ENCODE measurements around the gene GPR82. TPM values are rescaled to one million over a fixed set of nuclear protein-coding genes. Genes with fewer than 3 reads are reported as not detected.
"Not testable (repeated sequence)": the region's sequence is repeated elsewhere in the genome, so short reads cannot be mapped to it uniquely, and the experiment has no call there.

GPR82 gene, protein sequence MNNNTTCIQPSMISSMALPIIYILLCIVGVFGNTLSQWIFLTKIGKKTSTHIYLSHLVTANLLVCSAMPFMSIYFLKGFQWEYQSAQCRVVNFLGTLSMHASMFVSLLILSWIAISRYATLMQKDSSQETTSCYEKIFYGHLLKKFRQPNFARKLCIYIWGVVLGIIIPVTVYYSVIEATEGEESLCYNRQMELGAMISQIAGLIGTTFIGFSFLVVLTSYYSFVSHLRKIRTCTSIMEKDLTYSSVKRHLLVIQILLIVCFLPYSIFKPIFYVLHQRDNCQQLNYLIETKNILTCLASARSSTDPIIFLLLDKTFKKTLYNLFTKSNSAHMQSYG
- total RNA-seq = under 1 TPM; 0.31 to 0.56 TPM
- long read RNA-seq, partial matches to known transcripts = 0 of 1 reads
- long read RNA-seq, other reads (novel, unspliced or antisense) = 0 of 1 reads

DNA sequence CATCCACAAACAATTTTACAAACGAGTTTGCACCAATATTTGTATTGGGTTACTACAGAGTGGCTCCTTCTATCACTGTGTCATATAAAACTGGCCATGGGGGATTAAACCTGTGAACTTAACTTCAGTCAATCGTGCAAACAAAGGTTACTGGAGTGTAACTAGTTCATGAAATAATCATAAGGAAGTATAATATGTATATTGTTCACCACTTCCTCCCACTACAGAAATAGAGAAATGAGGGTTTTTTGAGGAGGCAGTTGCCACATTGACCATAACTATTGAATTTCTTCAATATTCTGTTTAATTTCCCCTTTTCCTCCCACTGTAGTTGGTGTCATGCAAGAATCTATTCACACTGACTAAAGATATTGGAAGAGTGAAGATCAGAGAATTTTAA, at the start of gene GPR82:
TSS of gene GPR82 (plus strand) at position 356 of the 400 bp plus-strand sequence. CDS start 2,846 bp downstream, outside the sequence.
- ATAC-seq = peak; percentile 18

DNA sequence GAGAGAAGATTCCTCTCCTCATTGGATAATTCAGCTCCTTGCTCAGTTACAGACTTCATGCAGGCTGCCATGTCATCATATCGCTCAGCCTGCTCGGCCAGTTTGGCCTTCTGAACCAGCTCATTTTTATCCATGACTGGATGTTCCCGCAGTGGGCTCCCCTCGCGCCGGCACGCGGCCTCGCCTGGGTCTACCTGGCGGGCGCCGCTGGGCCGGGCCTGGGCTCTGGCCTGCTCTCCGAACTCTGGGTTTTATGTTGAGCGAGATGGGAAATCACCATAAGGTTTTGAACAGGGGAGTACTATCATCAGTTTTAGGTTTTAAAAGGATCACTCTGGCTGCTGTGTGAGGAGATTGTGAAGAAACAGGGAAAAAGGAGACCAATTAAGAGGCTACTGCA, 47.6 kb upstream of the GPR82 start:
- intact Hi-C loops (cut with DNase I, micrococcal nuclease); DNase-seq; ATAC-seq: not testable (repeated sequence)

More for the DNA sequence above, at the start of gene GPR82:
- DNase-seq = no peak
- intact Hi-C loops (cut with DNase I, micrococcal nuclease) = no loop called here

DNA sequence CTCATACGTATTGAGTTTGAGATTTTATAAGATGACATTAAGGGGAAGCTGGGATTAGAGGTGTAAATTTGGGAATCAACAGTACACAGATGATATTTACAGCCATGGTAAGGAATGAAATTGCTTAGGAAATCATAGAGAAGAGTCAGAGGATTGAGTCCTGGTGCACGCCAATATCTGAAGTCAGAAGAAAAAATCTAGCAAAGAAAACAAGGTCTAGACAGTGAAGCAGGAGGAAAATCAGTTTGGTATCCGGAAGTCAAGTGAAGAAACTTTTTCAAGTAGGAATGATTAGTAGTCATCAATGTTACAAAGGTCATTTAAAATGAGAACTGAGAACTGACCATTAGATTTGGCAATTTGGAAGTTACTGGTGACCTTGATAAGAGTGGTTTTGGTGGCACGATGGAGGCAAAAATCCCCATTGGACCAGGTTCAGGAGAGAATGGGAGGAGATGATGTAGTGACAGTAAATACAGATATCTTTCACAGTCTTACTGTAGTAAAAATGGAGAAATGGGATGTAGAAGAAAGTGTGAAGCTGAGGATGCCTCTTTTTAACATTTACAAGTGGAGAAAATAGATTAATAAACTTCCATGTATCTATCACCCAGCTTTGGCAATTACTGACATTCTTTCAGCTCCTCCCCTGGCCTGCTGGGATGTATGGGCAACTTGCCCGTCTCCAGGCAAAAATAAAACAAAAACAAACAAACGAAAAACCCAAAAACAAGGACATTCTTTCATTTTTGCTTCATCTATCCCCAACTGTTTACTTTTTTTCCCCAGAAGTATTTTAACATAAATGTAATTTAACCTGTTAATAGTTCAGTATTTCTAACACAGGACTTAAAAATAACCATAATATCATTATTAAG, 46.6 kb upstream of the GPR82 start:
- DNase-seq (no peak), ATAC-seq (no peak)
- intact Hi-C loops (cut with DNase I, micrococcal nuclease) = no loop called here

DNA sequence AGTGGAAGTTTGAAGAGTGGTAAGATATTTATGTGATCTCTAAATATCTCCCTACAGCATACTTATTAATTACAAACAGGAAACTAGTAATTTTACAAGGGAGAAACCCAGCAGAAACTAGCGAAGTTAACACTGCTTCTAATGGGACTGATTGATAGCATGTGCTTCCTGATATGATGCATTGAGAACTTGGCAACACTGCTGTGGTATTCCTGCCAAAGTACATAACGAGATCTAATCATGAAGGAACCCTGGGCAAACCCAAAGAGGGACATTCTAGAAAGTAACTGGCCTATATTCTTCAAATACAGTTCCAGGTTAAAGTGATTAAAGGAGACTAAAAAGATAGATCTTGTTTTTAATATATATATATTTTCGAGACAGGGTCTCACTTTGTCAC, 39.8 kb upstream of the GPR82 start:
- DNase-seq (no peak), ATAC-seq (peak; percentile 53)
- intact Hi-C loops (cut with DNase I, micrococcal nuclease) = no loop called here

DNA sequence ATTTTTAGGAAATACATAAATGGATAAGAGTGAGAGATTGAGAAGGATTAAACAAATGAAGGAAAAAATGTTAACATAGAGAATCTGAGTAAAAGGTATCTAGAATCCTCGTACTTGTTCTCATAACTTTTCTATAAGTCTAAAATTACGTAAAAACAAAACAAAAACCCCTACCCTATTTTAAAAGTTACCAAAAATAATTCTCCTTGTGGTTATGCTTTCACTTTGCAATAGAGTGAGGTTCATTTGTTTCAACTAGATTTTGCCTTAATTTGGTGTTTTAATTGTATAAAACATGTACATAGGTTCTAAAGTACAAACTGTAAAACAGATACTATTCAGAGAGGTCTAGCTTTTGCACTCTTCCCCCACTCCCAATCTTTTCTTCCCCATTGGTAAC, 39.0 kb upstream of the GPR82 start:
- DNase-seq (no peak), ATAC-seq (no peak)

DNA sequence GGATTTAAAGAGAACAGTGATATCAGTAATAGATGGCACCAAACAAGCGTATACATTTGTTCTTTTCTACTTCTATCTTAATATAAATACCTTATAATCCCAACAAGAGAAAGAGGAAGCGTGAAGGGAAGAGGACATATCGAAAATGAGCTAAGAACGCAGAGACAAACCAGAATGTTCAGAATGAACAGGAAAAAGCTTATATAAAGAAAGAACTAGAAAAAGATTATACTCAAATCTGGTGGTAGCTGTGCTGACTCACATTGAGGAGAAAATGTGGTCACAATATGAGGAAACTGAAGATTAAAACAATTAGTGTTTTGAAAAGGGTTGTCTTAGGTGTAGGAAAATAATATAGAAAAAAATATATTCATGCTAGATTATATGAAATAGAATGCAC, 37.2 kb upstream of the GPR82 start:
- DNase-seq (no peak), ATAC-seq (no peak)
- intact Hi-C loops (cut with DNase I, micrococcal nuclease) = no loop called here

More for the DNA sequence above, 39.0 kb upstream of the GPR82 start:
- intact Hi-C loops (cut with DNase I, micrococcal nuclease) = no loop called here

DNA sequence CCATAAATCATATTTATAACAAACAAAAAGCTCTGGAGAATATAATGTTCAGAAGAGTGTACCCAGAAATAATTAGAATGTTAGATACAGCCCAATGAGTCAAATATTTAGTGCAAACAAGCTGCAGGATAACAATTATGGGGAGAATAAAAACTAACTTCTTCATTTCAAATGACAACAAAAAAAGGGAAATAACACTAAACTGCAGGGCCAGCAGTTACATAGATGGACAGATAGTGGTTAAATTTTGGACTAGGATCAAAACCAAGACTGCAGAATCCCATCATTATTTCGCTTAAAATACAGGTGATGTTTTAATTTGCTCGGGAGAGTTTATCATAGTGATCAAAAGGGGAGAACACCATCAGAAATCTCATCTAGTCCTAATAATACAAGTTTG, 35.8 kb upstream of the GPR82 start:
- ATAC-seq = no peak
- intact Hi-C loops (cut with DNase I, micrococcal nuclease) = no loop called here
- DNase-seq = no peak

DNA sequence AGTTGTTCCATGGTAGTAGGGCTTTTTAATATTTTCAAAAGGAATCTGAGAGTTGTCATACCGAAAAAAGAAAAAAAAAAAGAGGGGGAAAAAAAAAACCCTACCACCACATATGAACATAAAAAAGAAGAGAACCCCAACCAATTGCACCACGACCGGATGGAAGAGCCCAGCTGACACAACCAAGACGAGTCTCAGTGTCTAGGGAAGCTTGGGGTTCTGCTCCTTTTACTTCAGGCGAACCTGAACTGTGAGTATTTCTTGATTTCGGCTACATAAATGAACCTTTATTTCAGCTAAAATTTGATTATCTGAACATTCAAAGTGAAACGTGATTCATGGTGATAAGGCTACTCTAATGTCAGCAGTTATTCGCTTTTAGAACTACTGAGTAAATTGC, 35.1 kb upstream of the GPR82 start, which contains the start of gene GPR34:
TSS of gene GPR34 (plus strand) at position 139 of the 400 bp plus-strand sequence. CDS start 6,661 bp downstream, outside the sequence.
- ATAC-seq (no peak), DNase-seq (no peak)
- intact Hi-C loops (cut with DNase I, micrococcal nuclease) = no loop called here

DNA sequence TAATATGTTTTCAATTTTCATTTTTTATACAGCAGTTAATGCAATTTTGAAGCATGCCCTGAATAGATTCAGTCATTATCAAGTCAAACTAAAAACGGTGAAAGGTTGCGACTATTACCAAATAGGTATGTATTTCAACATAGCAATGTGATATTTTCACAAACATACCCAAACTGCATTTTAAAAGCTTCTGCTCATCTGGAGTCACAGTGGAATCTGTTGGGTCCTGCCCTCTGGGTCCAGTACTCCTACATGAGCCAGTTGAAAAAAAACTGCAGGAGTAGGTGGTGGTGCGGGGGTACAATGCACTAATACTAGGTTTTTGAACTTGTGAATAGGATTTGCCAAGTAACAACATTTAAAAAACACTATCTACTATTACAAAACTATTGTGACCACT, 34.3 kb upstream of the GPR82 start:
- intact Hi-C loops (cut with DNase I, micrococcal nuclease) = no loop called here

DNA sequence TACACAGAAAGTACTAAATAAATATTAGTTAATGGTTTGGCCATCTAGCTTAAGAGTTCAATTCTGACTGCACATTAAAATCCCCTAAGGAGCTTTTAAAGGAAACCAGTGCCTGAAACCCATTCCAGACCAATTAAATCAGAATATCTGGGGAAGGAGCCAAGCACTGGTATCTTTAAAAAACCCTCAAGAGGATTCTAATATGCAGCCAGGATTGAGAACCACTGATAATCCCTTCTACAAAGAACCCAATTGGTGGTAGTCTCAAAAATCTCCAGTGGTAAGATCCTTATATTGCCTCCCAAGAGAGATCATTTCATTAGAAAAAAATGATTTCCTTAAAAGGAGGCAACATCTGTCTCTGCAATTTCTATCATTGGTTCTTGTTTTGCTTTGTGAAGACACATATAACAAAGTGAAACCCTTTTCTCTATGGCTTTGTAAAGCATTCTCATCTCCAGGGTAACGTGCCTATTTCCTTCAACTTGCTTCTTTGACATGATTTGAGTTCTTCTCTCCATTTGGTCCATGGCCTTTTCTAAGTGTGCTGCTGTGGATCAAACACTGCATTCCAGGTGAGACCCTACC, 31.7 kb upstream of the GPR82 start:
- intact Hi-C loops (cut with DNase I, micrococcal nuclease) = no loop called here
- DNase-seq (no peak), ATAC-seq (no peak)

More for the DNA sequence above, 34.3 kb upstream of the GPR82 start:
- ATAC-seq = no peak
- no peak for DNase-seq

DNA sequence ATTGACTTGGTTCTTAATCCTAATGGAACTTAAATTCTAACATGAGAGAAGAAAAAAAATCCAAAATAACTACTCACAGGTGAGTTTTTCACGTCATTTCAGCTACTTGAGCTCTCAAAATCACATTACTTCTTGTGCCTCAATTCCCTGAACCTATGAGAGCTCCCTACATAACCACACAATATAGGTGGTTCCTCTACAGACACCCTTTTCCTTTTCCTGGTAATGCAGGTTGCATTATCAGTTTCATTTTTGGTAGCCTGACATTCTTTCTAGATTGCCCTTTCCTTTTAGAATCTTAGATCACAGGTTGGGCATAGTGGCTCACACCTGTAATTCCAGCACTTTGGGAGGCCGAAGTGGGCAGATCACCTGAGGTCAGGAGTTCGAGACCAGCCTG, 31.0 kb upstream of the GPR82 start:
- DNase-seq (no peak), ATAC-seq (no peak)
- intact Hi-C loops (cut with DNase I, micrococcal nuclease) = no loop called here

DNA sequence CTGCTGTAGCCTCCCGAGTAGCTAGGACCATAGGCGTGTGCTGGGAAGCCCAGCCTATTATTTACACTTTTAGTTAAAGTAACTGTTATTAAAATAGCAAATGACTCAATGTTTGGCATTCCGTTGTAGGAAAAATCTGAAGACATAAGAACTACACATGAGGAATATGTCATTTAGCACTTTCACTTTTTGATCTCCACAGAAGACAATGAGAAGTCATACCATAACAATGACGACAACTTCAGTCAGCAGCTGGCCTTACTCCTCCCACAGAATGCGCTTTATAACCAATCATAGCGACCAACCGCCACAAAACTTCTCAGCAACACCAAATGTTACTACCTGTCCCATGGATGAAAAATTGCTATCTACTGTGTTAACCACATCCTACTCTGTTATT, 28.6 kb upstream of the GPR82 start:
- ATAC-seq (no peak), DNase-seq (no peak)
- intact Hi-C loops (cut with DNase I, micrococcal nuclease) = no loop called here

DNA sequence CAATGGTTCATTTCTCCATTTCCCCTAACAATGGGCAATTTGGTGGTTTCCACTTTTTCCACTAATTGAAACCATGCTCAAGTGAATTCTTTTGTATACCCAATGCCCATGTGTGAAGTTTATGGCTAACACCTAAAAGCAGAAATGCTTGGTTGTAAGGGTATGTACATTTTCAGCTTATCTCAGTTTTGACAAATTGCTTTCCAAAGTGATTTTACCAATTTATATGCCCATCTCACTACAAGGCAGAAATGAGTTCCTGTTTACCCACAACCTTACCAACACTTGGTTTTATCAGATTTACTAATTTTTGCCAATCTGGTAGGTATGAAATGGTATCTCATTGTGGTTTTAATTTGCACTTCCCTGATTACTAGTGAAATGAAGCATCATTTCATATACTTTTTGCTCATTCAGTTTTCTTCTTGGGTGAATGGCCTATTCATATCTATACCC, 20.4 kb upstream of the GPR82 start:
- ATAC-seq (no peak), DNase-seq (no peak)
- intact Hi-C loops (cut with DNase I, micrococcal nuclease) = no loop called here

DNA sequence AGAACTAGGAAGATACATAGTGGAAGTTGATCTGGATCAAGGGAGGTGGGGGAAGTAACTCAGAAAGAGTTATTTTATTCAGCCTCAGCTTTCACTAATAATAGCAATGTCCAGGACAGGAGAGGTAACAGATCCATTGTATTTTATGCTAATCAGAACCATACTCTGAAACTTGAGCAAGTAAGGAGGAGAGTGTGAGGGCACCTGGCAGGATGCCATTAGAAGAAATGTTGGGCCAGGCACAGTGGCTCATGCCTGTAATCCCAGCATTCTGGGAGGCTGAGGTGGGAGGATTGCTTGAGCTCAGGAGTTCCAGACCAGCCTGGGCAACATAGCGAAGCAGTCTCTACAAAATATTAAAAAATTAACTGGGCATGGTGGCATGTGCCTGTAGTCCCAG, 18.9 kb upstream of the GPR82 start:
- intact Hi-C loops (cut with DNase I, micrococcal nuclease) = no loop called here
- DNase-seq (no peak), ATAC-seq (no peak)

DNA sequence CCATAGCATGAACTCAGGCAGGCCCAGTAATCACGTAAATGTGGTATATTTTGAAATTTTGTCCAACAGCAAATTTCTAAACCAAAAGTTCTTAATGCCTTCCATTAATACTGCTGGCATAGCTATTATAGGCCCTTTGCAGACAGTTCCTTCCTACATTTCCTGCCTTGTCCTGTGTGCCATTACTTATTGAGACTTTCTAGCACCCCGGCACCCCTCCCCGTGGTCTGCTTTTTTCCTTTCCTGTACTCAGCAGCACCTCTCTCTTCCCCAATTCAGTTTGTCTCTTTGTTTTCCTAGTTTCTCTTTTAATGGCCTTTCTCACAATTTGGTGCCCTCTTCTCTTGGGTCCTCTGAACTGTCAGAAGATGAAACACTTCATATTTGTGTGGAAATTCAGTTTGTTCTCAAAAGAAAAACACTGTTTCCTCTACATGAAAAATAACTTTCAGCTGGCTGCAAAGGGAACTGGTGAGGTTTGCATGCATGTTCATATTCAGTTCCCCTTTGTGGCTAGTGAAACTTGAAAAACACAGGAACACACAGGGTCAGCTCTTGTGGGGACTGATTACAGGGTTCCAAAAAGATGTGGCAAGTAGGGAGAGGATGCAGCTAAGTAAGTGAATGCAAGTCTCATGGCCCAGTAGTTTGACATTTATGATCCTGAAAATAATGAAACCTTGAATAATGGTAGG, 18.2 kb upstream of the GPR82 start:
- ATAC-seq (no peak), DNase-seq (no peak)
- intact Hi-C loops (cut with DNase I, micrococcal nuclease) = no loop called here

DNA sequence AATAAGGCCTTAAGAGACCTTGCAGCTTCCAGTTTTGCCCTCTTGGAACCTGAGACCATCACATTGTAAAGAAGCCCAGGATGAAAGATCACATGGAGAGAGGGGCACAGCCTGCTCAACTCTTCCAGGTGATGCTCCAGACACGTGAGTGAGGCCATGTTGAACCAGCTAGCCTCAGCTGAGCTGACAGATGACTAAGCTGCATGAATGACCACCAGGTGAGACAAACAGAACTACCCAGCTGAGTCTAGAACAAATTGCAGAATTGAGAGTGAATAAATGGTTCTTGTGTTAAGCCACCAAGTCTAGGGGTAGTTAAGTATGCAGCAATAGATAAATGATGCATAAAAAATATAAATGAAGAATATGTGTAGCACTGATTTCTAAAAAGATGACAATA, 16.8 kb upstream of the GPR82 start:
- intact Hi-C loops (cut with DNase I, micrococcal nuclease) = no loop called here
- ATAC-seq (no peak), DNase-seq (no peak)

DNA sequence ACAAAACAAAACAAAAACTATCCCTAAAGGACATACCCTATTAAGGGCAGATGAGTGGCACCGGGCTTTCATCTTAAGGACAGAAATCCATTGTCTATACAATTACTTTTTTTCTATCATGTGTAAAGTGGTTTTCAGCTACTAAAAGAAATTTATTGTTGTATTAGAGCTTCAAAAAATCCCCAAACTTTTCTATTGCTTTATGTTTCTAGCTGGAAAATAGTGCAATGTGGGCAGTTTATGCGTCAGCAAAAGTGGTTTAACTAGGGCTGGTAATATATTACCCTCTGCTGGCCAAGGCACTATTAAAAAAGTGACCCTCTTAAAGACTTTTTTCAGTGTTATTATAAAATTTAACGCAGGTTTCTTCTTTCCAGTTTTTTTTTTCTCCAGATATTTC, 15.5 kb upstream of the GPR82 start:
- DNase-seq (no peak), ATAC-seq (no peak)
- intact Hi-C loops (cut with DNase I, micrococcal nuclease) = no loop called here

DNA sequence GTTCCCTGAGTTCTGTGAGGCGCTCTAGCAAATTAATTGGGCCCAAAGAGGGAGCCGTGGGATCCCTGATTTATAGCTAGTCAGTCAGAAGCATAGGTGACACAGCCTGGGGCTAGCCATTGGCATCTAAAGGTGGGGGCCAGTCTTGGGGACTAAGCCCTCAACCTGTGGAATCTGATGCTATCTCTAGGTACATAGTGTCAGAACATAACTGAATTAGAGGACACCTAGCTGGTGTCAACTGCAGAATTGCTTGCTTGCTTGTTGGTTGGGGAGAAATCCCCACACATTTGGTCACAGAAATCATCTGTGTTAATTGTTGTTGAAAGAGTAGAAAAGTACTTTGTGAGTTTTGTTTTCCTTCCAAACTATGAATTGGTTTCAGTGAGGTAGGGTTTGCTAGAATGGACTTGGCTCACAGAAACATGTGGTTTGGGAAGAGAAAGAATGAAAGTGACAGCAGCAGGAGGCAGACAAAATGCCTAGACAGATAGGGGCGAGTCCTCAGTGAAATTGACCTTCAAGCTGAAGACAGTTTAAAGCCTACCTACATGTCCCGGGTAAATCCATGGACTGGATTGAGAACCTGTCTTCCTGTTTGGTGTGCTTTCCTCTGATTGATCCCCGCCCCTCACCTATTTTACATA, 12.8 kb upstream of the GPR82 start:
- no peak for DNase-seq
- ATAC-seq = no peak
- intact Hi-C loops (cut with DNase I, micrococcal nuclease) = no loop called here
